Neural progenitor cell (in vitro differentiated cells): ENCODE measurements around the gene CAPG.

ENCODE experiments used
- EZH2 ChIP-seq: fragments of 200-600 bp; sonication (generic); IDR thresholded peaks from 2 replicates; pipeline ENCODE4 v1.6.1; 2017; ENCODE audit warnings: antibody characterized with exemption, mild to moderate bottlenecking, moderate library complexity
- EZH2phosphoT487 ChIP-seq: fragments of 200-600 bp; sonication (generic); IDR thresholded peaks from 2 replicates; pipeline ENCODE4 v1.6.1; 2017; ENCODE audit warnings: antibody characterized with exemption
- TF ChIP-seq, protein P1 (sequence below): fragments of 200-600 bp; sonication (generic); IDR thresholded peaks from 2 replicates; pipeline ENCODE4 v1.5.1; 2017; ENCODE audit warnings: antibody characterized with exemption, mild to moderate bottlenecking

DNA sequence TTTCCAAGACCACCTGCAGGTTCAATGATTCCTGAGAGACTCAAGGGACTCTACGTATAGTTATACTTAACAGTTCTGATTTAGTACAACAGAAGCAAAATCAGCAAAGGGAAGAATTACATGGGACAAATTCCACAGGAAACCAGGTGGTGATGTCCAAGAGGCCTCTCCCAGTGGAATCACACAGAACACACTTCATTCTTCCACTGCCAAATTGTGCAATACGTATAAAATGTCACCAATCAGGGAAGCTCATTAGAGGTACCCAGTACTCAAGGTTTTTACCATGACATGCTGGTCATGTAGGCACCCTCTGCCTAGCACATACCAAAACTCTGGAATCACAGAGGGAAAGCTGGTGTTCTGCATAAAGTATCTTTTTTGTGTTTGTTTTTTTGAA, 22.4 kb downstream of the CAPG start:
- TF ChIP-seq, protein P1, sequence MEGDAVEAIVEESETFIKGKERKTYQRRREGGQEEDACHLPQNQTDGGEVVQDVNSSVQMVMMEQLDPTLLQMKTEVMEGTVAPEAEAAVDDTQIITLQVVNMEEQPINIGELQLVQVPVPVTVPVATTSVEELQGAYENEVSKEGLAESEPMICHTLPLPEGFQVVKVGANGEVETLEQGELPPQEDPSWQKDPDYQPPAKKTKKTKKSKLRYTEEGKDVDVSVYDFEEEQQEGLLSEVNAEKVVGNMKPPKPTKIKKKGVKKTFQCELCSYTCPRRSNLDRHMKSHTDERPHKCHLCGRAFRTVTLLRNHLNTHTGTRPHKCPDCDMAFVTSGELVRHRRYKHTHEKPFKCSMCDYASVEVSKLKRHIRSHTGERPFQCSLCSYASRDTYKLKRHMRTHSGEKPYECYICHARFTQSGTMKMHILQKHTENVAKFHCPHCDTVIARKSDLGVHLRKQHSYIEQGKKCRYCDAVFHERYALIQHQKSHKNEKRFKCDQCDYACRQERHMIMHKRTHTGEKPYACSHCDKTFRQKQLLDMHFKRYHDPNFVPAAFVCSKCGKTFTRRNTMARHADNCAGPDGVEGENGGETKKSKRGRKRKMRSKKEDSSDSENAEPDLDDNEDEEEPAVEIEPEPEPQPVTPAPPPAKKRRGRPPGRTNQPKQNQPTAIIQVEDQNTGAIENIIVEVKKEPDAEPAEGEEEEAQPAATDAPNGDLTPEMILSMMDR, result no peak
- TF ChIP-seq EZH2, result no peak
- TF ChIP-seq EZH2phosphoT487, result no peak
